DMS 273 (cell line): ENCODE measurements around the gene CACNA1D.
"Not testable (repeated sequence)": the region's sequence is repeated elsewhere in the genome, so short reads cannot be mapped to it uniquely, and the experiment has no call there.

ENCODE experiments used
- DNase-seq: peaks from one replicate; lab custom pipeline; 2025; ENCODE audit not compliant: unreplicated experiment; lab: John Stamatoyannopoulos, UW

CACNA1D gene

DNA sequence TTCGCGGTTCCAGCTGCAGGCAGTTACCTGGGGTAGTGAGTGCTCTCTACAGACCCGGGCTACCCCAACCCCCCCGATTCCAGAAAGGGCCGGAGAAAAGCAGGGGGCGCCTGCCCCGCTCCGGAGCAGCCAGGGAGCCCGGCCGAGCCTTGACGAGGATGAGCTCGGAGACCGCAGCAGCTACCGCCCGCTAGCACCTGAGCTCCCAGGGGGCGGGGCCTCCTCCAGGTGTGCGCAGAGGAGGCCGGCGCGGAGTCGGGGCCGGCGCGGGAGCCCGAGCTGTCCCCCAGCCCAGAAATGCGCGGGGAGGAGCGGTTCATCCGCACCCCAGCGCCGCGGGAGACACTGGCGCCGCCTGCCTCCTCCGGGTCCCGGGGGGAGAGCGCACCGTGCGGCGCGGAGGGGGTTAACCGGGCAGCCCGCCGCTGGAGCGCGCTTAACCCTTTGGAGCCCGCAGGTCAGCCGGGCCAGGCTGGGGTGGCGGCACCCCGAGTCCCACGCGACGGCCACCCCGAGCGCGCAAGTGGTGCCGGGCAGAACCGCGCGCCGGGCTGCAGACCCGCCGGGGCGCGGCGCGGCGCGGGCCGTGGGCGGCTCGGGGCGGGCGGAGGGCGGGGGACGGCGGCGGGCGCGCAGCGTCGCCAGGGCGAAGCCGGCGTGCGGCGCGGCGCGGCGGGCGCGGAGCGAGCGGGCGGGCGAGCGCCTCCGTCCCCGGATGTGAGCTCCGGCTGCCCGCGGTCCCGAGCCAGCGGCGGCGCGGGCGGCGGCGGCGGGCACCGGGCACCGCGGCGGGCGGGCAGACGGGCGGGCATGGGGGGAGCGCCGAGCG lies at the start of gene CACNA1D:
Gene CACNA1D (plus strand): TSS at position 649 of the 829 bp plus-strand sequence. CDS start 556 bp downstream, outside the sequence.
- DNase-seq, result peak; percentile 53

DNA sequence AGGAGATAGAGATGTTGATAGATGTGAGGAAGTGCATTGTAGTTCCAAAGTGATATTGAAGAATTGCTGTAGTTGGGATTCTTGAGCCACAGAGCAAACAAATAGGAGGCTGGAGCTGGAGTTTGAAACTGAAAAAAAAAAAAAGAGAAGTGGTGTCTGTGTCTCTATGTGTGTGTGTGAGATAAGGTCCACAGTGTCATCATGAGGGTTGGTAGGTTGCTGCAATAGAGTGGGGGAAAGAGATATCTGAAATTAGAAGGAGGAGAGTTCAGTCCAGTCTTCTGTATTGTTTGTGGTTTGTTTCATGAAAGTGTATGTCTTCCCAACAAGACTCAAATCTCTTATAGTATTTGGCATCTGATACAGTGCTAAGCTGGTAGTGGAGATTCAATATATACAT lies 37.3 kb upstream of the CACNA1D start:
- DNase-seq, result no peak

DNA sequence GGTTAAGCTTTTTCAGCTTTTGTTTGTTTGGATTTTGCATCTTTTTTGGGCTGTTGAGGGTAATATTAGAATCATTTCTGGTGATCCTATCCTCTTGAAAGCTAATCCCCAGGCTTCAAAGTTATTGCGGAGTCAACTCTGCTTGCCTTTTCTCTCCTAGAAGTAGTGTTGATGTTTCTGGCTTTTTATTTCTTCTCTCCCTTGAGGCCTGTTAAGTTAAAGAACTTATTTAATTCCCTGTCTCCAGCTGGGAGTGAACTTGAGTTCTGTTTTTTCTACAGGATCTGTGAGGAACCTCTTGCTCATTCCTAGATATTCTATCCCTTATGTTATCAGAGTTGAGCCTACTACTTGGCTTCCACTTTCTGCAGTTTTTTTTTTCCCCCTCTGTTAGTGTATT lies 34.1 kb upstream of the CACNA1D start:
- DNase-seq, result no peak

DNA sequence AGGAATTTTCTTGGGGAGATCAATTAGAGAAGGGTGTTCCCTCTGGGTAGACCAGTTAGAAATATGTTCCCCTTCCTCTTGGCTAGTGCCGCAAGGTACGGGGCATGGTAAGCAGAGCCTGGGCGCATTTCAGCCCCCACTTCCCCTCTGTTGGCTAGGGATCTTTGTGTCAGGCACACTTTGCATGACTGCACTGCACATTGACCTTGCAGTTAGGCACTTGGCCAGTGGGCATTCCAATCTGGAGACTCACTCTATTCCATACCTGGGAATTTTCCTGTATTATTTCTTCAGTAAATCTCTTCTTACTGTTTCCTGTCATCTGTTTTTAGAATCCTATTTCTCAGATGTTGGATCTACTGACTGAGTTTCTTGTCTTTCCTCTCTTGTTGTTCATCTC lies 30.0 kb upstream of the CACNA1D start:
- DNase-seq, result no peak

DNA sequence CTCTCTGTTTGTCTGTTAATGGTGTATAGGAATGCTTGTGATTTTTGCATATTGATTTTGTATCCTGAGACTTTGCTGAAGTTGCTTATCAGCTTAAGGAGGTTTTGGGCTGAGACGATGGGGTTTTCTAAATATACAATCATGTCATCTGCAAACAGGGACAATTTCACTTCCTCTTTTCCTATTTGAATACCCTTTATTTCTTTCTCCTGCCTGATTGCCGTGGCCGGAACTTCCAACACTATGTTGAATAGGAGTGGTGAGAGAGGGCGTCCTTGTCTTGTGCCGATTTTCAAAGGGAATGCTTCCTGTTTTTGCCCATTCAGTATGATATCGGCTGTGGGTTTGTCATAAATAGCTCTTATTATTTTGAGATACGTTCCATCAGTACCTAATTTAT lies 24.7 kb upstream of the CACNA1D start:
- not testable (repeated sequence) for DNase-seq

DNA sequence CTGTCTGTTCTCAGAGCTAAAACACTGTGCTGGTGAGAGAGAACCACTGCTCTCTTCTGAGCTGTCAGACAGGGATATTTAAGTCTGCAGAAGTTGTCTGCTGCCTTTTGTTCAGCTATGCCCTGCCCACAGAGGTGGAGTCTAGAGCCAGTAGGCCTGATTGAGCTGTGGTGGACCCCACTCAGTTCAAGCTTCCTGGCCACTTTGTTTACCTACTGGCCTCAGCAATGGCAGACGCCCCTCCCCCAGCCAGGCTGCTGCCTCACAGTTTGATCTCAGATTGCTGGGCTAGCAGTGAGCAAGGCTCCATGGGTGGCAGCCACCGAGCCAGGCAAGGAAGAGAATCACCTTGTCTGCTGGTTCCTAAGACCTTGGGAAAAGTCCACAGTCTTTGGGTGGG lies 21.0 kb upstream of the CACNA1D start:
- DNase-seq, result no peak

DNA sequence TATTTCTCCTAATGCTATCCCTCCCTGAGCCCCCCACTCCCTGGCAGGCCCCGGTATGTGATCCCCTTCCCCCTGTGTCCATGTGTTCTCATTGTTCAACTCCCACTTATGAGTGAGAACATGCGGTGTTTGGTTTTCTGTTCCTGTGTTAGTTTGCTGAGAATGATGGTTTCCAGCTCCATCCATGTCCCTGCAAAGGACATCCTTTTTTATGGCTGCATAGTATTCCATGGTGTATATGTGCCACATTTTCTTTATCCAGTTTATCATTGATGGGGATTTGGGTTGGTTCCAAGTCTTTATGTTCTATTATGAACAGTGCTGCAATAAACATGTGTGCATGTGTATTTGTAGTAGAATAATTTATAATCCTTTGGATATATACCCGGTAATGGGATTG lies 18.0 kb upstream of the CACNA1D start:
- not testable (repeated sequence) for DNase-seq

DNA sequence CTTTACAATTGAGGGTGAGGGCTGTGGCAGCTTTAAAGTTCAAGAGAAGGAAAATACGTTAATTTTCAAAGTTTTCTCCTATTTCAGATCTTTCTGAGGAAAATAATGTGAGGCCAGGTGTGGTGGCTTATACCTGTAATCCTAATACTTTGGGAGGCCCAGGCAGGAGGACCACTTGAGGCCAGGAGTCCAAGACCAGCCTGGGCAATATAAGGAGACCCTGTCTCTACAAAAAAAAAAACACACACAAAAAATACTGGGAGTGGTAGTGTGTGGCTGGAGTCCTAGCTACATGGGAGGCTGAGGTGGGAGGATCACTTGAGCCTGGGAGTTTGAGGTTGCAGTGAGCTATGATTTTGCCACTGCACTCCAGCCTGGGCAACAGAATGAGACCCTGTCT lies 16.7 kb upstream of the CACNA1D start:
- not testable (repeated sequence) for DNase-seq

DNA sequence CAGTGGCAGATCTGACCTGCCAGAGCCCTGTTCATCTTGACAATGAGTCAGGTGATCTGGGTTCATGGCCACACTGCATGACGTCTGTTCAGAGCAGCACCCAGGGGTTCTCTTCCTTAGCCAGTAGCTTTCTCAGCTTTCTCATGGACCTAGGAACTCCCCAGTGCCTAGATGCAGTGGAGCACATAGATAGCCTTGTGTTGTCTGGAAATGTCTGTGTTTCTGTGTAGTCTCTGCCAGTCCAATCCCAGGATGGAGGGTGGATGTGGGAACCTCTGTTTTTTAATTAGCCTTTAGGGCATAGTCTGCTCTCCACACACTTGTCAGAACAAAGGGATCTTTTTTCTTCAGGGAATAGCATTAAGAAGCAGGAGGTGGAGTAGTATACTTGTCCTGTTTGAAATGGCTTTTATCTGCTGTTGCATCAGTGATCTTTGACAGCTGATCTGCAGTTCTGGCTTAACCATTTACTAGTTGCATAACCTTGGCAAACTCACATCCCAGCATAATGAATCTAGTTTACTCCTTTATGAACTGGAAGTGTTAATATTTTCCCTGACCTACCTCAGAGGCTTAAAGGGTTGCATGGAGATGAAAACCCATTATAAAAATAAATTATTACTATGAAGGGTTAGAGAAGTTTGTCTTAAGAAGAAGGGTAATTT lies 16.1 kb upstream of the CACNA1D start:
- no peak for DNase-seq

DNA sequence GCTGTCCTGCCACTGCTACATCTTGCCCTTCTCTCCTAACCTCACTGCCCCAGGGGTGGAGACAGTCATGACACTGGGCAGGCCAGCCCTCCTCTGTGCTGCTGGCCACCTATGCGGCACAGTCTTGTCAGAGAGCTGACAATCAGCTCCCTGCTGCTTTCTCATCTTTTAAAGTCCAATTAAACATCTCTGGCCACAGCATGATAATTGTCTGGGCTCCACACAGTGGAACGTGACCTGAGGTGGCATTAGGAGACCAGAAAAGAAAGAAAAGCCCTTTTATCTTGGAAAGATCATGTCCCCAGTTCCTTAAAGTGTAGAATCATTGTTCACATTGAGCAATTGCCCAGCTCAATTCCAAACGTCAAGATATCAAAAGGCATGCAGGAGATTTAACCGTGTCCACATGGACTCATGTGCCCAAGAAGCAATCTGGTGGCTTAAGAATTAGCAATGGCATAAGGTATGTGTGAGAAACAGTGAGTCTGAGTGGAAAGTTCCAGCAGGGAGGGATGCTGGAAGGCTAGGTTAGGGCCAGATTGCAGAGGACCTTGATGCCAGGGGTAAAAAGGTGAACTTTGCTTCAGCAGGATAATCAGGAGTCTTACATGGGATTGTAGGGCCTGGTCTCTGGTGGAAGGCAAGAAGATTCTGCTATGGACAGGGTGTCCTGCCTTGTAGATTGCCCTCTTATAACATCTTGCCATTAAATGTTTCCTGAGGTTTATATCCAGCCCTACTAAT lies 15.3 kb upstream of the CACNA1D start:
- no peak for DNase-seq

DNA sequence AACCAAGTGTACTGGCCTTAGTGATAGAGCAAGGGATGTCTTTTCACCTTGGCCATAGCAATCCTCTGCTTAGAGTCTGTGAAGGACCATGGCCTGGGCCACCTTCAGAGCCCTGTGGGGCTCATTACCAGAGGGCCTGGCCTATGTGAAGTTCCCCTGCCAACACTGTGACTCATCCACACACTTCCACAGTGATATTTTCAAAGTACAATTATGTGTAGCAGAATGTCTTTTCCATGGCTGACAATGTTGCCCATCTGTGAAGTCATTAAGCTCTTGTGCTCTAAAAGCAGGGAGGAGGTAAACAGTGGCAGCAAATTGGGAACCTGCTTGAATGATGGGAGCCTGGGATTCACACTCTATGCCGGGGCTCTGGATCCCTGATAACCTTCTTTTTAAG lies 12.2 kb upstream of the CACNA1D start:
- DNase-seq, result no peak

DNA sequence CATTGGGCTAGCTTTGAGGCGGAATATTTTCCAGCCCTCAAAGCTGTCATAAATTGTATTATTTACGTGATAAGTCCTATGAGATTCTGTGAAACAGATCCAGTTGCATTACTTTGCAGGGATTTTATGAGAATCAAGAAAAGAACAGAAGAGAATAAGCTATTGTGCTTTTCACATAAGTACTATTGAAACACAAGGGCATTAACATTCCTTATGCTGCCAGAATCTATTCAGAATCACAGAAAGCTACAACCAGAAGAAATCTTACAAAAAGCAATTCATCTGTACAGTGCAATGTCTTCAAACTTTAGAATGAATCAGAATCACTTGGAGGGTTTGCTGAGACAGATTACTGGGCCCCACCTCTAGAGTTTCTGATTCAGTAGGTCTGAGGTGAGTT lies 10.6 kb upstream of the CACNA1D start:
- DNase-seq, result no peak

DNA sequence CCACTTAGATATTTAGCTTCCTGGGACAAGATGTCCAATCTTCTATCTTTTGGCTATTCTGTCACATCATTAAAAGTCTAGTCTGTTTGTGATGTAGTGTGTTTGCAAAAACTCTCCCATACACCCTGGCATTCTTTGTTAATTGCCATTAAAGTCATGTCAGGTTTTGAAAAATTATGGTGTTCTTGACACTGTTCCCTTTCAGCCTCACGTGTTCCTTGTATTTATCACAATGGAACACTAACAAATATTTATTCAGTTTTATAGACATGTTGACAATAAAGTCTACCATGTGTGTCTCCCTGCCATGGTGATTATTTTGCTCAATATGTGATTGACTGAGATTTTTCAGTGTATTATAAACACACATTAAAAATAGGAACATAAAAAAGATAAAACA lies 9.4 kb upstream of the CACNA1D start:
- DNase-seq, result no peak

DNA sequence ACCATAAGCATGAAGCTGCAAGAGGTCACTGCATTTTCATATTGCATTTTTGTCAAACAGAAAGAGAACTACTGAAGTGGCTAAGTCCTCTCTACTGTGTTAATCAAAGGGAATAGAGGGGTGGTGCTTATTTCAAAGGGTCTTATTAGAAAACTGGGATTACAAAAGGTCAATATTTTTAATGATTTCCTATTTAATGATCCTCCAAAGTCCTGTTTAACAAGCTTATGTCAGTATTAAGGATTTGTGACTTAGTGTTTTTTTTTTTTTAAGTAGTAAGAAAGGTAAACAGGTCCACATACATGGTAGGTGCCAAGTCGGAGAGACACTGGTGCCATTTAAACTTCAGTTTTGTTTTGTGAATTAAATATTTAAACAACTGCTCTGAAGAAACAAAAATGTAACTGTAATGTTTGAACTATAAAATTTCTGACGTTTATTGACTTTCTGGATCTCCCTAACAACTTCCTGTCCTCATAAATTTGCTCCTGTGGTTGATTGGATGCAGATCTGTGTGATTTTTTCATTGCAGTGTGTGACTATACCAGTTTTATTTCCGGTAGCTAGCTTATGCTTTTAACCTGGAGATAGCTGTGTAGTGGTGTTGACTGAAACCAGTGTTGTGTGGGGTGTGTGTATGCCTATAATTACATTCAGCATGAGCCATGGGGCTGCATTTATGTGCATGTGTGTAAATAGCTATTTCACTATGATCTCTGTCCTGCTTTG lies 8.6 kb upstream of the CACNA1D start:
- no peak for DNase-seq

DNA sequence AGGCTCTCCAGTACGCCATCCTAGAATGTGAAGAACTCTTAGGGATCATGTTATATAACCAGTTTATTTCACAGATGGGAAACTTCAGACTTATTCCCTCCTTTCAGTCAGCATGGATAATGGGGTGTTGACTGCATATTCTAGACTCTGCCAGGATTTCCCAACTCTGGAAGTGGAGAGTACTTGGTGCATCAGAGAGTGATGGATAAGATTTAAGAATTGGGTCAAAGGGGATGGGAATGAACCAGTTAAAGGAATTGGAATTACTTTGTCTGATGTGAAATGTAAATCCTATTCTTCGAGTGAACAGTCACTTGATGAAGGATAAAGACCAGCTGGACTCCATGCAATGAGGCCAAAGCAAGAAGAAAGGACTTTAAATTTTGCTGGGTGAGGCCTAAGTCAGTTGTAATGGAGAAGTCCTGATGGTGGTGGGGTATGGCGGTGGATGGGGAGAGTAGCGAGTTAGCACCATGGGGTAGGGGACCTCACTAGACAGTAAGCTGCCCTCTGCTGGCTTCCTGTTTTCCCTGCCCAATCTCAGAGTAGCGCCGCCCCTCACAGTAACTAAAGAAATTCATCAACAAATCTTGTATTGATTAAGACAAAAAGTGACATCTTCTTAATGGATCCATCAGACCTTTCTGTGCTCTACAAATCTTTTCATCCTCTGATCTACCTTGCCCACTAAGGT lies 7.3 kb upstream of the CACNA1D start:
- DNase-seq, result no peak

DNA sequence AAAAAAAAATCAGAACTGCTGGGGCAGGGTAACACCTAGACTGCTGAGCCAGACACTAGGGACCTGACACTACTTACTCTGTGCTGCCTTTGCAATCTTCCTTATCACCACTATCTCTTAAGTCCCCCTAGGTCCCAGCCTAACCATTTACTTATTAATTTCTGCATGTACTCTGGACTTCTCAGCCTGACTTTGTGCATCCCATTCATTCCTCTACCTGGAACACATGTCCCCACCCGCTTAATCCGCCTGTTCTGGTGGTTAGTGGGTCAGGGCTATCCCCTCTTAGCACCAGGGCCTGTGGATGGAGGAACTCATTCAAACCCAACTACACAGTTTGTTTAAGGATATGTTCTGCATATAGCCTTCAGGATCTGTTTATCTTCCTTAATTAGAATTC lies 5.0 kb upstream of the CACNA1D start:
- no peak for DNase-seq

DNA sequence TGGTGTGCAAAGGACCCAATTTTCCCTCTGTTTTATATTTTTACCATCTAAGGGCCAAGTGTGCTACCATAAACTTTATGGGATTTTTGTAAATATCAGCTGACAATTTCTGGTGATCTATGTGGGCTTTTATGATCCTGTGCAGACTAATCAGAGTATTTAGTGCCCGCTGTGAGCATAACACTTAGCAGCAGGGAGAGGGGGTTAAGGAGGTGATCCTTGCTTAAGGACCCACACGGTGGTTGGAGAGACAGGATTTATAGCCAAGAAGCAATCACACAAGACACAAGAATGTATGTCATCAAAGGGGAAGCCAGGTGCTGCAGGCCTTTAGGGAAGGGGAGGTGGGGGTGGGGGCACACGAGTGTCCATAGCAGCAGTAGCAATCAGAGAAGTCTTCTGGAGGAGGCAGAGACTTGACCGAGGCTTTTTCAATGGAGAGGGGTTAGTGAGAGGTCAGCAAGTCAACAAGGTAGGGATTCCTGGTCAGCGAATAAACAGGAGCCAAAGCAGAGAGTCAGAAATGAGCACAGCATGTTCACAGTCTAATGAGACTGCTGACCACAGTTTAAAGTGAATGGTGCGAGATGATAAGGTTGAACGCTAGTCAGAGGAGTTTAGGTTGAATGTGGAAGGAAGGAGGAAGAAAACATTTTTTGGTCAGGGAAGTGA lies 4.5 kb upstream of the CACNA1D start:
- DNase-seq, result no peak

DNA sequence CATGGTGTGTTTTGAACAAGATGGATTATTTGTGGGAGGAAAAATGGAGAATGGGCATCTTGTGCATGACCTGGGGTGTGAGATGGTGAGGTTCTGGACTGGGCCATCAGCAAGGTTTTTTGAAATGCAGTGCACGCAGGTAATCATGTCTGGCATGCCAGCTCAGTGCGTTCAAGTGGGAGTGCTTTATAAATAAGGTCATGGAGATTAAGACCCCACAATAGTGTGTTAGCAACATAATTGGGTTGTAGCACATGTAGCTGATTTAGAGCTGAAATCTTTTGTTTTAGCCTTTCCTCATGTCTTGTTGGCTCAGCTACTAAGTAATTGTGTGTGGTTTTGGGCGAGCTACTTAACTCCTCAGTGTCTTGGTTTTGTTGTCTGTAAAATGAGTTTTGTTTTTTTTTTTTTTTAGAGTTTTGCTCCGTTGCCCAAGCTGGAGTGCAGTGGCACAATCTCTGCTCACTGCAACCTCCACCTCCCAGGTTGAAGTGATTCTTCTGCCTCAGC lies 3.9 kb upstream of the CACNA1D start:
- DNase-seq, result no peak

DNA sequence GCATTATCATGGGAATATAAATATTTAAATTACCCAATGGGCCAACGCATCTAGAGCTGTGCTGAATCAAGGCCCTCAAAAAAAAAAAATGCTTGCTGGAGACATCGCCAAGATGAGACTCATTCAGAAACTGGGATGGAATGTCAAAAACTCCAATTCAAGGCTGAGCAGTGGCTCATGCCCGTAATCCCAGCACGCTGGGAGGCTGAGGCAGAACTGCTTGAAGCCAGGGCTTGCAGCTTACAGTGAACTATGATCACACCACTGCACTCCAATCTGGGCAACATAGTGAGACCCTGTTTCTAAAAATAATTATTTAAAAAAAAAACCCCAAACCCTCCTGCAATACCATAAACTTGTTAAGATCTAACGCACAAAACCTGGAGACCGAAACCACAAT lies 3.1 kb upstream of the CACNA1D start:
- no peak for DNase-seq

DNA sequence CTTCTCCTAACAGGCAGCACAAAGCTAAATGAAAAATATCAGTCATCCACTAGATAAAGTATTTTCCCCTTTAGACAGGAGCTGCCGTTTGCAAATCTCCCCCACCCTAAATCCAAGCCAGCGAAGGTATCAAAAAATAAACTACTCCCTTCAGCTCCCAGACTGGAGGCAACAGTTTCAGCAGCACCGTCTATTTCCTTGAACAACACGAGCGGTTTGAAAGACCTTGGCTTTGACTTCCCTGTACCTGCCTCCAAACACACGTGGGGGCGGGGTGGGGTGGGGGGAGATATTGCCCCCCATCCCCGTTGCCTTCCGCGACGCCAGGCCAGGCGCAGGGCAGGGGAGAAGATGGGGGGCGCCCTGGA lies 832 bp upstream of the CACNA1D start:
- no peak for DNase-seq
